ENCODE results near the gene MAP4K5. TPM values are rescaled to one million over a fixed set of nuclear protein-coding genes. Genes with fewer than 3 reads are reported as not detected.

MAP4K5 gene
- total RNA-seq, 1 donor: 134 TPM

DNA sequence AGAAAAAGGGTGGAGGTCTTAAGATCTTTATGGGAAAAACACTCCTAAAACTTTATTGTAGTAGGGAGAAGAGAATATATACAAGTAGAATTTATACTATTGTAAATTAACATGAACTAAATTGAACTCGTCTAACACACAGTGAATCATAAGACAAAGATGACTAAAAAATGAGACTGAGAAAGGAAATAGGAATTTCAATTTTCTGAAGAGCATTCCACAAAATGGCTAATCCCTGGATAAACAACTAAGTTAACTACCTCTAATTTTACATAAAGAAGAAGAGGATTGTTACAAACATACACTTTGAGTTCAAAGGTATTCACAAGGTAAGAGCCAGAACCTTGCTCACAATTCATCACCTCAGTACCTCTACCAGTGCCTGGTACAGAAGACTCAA lies 2.0 kb downstream of the MAP4K5 start:
- peaks cover 71% of the 10 kb centered on the region for H3K79me2 ChIP-seq (ENCODE audit: insufficient read depth, low read length)
- H3K9me3 ChIP-seq (ENCODE audit: low read depth, low read length): no peaks in the 10 kb centered on the region
- H2AFZ ChIP-seq (ENCODE audit: low read length): no peak overlapping the region
- peak overlapping the region; percentile 85 for H3K4me3 ChIP-seq (ENCODE audit: insufficient read depth, low read length)
- H3K36me3 ChIP-seq (ENCODE audit: insufficient read depth, low read length): no peaks in the 10 kb centered on the region
- H4K20me1 ChIP-seq (ENCODE audit: insufficient read depth, low read length): peaks cover 8% of the 10 kb centered on the region
- H3K27me3 ChIP-seq (ENCODE audit: insufficient read depth, low read length): no peaks in the 10 kb centered on the region
- peaks cover 33% of the 10 kb centered on the region for H3K4me1 ChIP-seq (ENCODE audit: insufficient read depth, low read length)
- H3K4me2 ChIP-seq (ENCODE audit: insufficient read depth, low read length): peak overlapping the region; percentile 87
- H3K27ac ChIP-seq (ENCODE audit: low read depth, low read length): peak overlapping the region; percentile 86
- TF ChIP-seq, protein P1, sequence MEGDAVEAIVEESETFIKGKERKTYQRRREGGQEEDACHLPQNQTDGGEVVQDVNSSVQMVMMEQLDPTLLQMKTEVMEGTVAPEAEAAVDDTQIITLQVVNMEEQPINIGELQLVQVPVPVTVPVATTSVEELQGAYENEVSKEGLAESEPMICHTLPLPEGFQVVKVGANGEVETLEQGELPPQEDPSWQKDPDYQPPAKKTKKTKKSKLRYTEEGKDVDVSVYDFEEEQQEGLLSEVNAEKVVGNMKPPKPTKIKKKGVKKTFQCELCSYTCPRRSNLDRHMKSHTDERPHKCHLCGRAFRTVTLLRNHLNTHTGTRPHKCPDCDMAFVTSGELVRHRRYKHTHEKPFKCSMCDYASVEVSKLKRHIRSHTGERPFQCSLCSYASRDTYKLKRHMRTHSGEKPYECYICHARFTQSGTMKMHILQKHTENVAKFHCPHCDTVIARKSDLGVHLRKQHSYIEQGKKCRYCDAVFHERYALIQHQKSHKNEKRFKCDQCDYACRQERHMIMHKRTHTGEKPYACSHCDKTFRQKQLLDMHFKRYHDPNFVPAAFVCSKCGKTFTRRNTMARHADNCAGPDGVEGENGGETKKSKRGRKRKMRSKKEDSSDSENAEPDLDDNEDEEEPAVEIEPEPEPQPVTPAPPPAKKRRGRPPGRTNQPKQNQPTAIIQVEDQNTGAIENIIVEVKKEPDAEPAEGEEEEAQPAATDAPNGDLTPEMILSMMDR (IDR thresholded peaks at IDR 0.05; ENCODE audit: extremely low read depth, low read depth, low read length): no peak
- DNase-seq (ENCODE audit: insufficient read length, low spot score, missing footprints): peak; percentile 65

DNA sequence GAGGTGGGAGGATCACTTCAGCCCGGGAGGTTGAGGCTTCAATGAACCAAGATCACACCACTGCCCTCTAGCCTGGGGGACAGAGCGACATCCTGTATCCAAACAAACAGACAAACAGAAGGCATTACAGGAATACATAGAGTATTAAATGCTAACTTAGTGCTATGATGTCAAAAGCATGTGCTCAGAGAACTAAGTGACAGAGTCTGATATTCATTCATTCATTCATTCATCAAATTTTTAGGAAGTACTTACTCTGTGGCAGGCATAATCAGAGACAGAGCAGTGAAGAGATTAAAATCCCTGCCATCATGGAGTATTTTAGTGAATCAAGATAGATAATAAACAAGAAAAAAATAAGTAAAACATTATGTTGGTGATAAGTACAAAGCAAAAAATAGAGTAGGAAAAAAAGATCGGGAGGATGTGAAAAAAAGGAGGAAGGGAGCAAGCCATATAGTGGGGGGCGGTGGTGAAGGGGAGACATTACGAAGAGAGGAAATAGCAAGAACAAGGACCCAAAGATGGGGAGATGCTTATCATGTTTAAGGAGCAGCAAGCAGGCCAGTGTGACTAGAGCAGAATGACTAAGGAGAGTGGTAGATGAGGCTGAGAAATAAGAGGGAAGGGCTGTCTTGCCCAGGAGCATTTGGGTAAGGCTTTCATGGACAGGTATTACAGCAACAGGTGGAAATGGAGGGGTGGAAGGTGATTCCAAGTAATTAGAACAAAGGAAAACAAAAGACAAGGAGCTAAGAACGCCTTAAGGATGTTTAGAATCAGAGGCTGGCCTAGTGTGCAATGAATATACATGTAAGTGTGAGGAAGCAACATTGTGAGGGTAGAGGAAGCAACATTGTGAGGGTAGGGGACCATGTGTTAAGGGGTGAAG lies 2.8 kb downstream of the MAP4K5 start:
- H4K20me1 ChIP-seq (ENCODE audit: insufficient read depth, low read length): peaks cover 15% of the 10 kb centered on the region

DNA sequence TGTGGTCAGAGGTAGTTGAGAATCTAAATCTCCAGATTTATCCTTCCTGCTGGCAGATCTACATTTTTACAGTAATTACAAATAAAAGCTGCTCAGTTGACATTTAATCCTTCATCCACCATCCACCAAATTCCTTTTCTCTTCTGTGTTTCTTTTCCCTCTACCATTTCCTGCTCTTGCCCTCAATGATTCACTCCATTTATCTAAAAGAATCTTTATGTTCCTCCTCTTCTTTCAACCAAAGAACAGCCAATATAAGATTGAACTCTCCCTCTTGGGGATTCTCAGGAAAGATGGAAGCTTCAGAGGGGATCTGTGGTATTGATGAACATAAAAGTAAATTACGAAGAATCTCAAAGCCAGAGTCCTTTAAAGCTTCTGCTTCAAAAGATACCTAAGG lies 4.4 kb downstream of the MAP4K5 start:
- Histone ChIP-seq H3K4me2 (ENCODE audit: insufficient read depth, low read length) (peak overlapping the region; percentile 87), H4K20me1 (ENCODE audit: insufficient read depth, low read length) (peaks cover 20% of the 10 kb centered on the region), H3K4me3 (ENCODE audit: insufficient read depth, low read length) (no peak overlapping the region), H3K36me3 (ENCODE audit: insufficient read depth, low read length) (no peaks in the 10 kb centered on the region), H3K79me2 (ENCODE audit: insufficient read depth, low read length) (peaks cover 94% of the 10 kb centered on the region), H2AFZ (ENCODE audit: low read length) (no peak overlapping the region), H3K9me3 (ENCODE audit: low read depth, low read length) (no peaks in the 10 kb centered on the region), H3K27me3 (ENCODE audit: insufficient read depth, low read length) (no peaks in the 10 kb centered on the region), H3K4me1 (ENCODE audit: insufficient read depth, low read length) (peaks cover 34% of the 10 kb centered on the region), H3K27ac (ENCODE audit: low read depth, low read length) (peak overlapping the region; percentile 86)
- DNase-seq (ENCODE audit: insufficient read length, low spot score, missing footprints): peak; percentile 68
- TF ChIP-seq, protein P1 (IDR thresholded peaks at IDR 0.05; ENCODE audit: extremely low read depth, low read depth, low read length): no peak

More for the DNA sequence above, 2.8 kb downstream of the MAP4K5 start:
- Histone ChIP-seq H3K36me3 (ENCODE audit: insufficient read depth, low read length) (no peaks in the 10 kb centered on the region), H3K79me2 (ENCODE audit: insufficient read depth, low read length) (peaks cover 79% of the 10 kb centered on the region), H2AFZ (ENCODE audit: low read length) (no peak overlapping the region), H3K4me2 (ENCODE audit: insufficient read depth, low read length) (peak overlapping the region; percentile 87), H3K27ac (ENCODE audit: low read depth, low read length) (peak overlapping the region; percentile 86), H3K27me3 (ENCODE audit: insufficient read depth, low read length) (no peaks in the 10 kb centered on the region), H3K4me1 (ENCODE audit: insufficient read depth, low read length) (peaks cover 33% of the 10 kb centered on the region), H3K4me3 (ENCODE audit: insufficient read depth, low read length) (peak overlapping the region; percentile 85), H3K9me3 (ENCODE audit: low read depth, low read length) (no peaks in the 10 kb centered on the region)
- DNase-seq (ENCODE audit: insufficient read length, low spot score, missing footprints): no peak
- TF ChIP-seq, protein P1 (IDR thresholded peaks at IDR 0.05; ENCODE audit: extremely low read depth, low read depth, low read length): no peak

DNA sequence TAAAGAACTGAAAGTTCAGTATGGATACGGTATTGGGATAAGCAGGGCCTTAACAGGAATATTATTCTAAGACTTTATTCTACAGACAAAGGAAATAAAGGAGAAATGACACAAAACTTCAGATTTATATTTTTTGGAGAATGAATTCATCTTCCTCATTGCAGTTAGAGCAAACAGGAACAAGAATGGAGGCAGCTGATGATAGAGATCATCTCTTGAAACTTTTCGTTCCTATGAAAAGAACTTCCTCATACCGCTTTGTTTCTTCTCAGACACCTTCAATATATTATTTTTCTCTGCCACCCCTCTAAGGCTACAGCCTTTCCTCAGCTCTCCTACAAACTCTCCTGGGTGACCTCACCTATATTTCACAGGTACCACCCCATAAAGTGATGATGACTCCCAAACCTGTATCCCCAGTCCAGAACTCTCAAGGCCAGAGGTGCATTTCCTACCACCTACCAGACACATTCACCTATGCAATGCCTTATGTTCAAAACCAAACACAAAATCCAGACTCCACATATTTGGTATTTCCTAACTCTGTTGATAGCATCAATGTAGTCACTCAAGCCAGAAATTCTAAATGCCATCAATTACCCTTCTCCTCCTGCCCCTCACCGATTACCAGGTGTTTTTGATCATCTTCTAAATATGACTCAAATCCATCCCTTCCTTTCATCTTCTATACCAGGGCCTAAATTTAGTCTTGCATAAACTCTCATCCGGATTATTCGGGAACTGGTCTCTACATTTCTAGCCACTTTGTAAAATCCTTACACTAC lies 7.4 kb downstream of the MAP4K5 start:
- H3K4me1 ChIP-seq (ENCODE audit: insufficient read depth, low read length): peaks cover 43% of the 10 kb centered on the region
- DNase-seq (ENCODE audit: insufficient read length, low spot score, missing footprints): no peak
- peaks cover 95% of the 10 kb centered on the region for H3K79me2 ChIP-seq (ENCODE audit: insufficient read depth, low read length)
- peaks cover 30% of the 10 kb centered on the region for H4K20me1 ChIP-seq (ENCODE audit: insufficient read depth, low read length)
- H3K4me3 ChIP-seq (ENCODE audit: insufficient read depth, low read length): no peak overlapping the region
- H3K27ac ChIP-seq (ENCODE audit: low read depth, low read length): no peak overlapping the region
- H3K9me3 ChIP-seq (ENCODE audit: low read depth, low read length): no peaks in the 10 kb centered on the region
- TF ChIP-seq, protein P1 (IDR thresholded peaks at IDR 0.05; ENCODE audit: extremely low read depth, low read depth, low read length): no peak
- H3K36me3 ChIP-seq (ENCODE audit: insufficient read depth, low read length): no peaks in the 10 kb centered on the region
- no peak overlapping the region for H3K4me2 ChIP-seq (ENCODE audit: insufficient read depth, low read length)
- H3K27me3 ChIP-seq (ENCODE audit: insufficient read depth, low read length): no peaks in the 10 kb centered on the region
- H2AFZ ChIP-seq (ENCODE audit: low read length): no peak overlapping the region

Data from osteoblast (primary cell).